HG02981 (cell line): ENCODE results near the gene USP35.

ENCODE experiments used
- ATAC-seq: cut with Tn5 transposase; IDR thresholded peaks from one replicate; pipeline ENCODE4 v1.9.1; 2021; ENCODE audit warnings: mild to moderate bottlenecking, moderate library complexity; ENCODE audit not compliant: unreplicated experiment

Gene USP35

DNA sequence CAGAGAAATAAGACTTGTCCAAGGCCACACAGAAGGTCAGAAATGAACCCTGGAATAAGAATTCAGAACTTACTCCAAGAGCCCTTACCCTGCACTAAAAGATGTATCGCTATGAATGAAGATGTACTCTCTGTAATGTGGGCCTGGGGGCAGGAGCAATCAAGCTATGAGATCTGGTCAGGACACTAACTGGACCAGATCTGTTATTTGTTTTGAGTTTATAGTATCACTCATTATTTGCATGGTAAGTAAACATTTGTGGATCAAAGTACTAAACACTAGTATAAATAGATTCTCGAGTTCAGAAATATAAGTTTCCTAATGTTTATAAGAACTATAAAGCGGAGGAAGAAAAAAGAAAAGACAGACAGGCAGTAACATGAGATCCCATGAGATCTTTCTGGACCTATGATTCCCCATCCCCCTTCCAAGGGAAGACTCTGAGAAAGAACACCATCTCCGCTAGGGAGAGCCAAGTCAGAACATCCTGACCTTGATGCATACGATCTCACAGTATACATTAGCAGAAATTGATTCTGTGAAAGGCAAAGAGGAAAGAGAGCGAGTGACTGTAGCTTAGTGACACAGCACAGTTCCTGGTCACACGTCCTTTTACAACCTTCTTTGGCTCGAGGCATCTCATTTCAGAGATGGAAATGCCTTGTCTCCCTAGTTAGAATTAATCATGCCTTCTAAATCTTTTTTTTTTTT lies 71.2 kb downstream of the USP35 start:
- ATAC-seq = no peak

DNA sequence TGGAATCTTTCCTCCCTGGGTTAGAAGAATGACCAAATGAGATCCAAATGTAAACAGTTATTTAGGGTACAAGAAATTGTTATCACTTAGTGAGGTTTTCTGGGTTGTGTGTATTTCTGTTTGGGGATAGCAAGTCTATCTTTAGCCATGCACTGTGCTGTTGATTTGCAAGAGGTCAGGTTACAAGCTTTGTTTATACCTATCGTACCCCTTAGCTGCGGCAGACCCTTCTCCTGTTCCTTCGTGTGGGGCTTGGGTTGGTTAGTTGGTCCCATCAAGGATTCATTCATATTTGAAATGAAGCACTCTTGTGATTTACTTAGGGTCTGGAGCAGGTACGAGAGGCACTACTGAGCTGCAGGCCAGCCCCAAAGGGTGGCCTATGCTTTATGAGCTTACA lies 72.6 kb downstream of the USP35 start:
- no peak for ATAC-seq

DNA sequence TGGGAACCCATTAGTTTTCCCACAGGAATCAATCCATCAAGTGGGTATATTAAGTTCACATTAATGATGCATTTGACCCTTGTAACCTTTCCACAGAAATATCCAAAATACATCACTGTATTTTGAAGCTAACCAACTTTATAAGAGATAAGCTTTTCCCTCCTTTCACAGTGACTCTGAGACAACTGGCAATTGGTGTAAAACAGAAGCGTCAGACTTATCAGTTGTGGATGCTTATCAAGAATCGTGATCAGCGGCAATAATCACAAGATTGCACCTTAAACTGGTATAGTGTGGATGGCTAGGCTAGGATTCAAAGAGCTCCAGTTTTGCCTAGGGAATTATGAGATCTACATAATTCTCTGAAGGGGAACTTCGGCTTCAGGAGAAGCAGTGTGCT lies 73.1 kb downstream of the USP35 start:
- ATAC-seq = no peak

DNA sequence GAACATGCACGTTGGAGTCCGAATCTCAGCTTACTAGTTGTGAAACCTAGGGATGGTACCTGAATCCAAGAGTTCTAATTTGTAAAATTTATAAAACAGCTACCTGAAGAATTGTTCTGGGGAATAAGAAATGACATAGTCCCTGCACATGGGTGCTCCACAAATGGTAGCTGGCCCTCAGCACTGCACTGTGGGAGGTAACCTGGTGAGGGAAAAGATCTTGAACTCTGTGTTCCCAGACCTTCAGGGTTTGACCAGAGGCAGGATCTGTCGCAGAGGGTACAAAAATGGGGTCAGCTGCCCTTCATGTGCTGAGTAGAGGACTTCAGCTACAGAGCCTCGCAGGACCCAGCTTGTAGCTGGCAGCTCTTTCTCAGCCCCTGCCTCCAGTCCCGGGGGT lies 73.5 kb downstream of the USP35 start:
- ATAC-seq = no peak

DNA sequence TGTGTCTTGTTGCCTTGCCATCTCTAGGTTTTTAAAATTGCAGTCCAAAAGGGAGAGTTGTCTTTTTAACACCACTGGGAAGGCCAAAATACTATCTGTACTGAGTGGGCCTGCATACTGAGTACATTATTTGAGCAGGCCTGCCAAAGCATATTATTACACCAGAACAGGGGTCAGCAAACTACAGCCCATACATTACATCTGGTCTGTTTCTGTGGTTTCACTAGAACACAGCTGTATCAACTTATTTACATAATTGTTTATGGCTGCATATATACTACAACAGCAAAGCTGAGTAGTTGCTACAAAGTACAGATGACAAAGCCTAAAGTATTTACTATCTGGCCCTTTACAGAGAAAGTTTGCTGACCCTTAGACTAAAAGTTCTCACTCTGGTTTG lies 74.0 kb downstream of the USP35 start:
- ATAC-seq = no peak
